SKM-1 treated with dmso at 0.1 percent for 144 hours (cell line): ENCODE measurements around the gene CCDC88C.

Experiments
- DNase-seq: peaks from one replicate; lab custom pipeline; 2025; ENCODE audit not compliant: unreplicated experiment; lab: John Stamatoyannopoulos, UW

The CCDC88C gene

GRCh38 chr14:91348845-91349465 is 68.7 kb downstream of the CCDC88C start:
- DNase-seq, result no peak

- DNase-seq, result no peak
These were observed 70.8 kb downstream of the CCDC88C start for GRCh38 chr14:91346838-91347173.

DNA sequence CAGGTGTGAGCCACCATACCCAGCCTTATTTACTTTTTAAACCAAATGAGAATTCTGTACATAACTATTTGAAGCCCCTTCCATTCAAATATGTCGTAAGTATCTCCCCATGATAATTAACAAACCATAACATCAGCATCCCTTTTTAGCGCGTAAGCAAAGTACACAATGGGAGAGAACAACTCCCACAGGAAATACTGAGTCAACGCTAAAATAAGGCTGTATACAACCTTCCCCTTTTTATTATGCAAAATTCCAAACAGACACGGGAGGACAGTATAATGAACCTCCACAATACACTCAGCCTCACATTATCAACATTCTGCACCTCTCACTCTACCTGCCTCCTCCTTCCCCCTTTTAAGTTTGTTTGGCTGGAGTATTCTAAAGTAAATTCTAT is 73.5 kb downstream of the CCDC88C start:
- DNase-seq, result no peak

GRCh38 chr14:91343051-91343450 is 74.6 kb downstream of the CCDC88C start:
- DNase-seq, result no peak

DNA sequence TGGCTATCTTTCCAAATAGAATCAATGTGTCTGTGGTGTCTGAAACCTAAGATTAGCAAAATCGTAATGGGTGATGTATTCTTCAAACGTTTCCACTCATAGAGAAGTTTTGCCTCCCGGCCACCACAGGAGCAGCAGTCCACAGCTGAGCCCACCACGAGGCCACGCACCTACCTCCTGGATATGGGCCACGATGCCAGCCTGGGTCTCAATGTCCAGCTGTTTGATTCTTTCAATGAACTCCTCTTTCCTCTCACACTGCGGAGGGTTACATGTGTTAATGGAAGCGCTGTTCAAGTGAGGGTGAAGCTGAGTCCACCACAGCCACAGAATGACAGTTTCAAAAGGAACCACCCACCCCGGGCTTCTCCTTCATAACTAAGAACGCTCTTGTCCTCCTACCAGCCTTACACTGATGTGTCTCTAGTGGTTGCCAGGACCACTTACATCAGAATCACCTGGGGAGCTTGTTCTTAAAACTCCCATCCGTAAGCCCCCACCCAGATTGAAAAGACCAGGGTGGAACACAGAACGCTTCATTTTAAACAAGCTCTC is 75.3 kb downstream of the CCDC88C start:
- DNase-seq, result no peak

GRCh38 chr14:91341751-91342154 is 75.9 kb downstream of the CCDC88C start:
- no peak for DNase-seq

DNA sequence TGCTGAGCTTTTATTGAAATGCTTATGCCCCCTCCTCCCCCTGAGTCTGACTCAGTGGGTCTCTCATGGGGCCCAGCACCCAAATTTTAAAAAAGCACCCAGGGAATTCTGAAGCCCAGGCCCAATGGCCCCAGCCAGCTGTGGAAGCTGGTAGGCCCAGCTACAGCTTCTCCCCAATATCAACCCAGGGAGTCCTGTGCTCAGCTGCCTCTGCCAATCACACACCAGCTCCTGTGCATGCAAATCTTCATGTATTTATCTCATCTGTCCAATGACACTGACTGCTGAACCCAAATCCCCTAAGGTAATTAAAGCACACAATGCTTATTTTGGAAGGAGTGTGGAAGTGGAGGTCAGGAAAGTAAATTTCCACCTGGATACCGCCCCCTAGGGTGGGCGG is 76.3 kb downstream of the CCDC88C start:
- no peak for DNase-seq

GRCh38 chr14:91339671-91340369 is 77.8 kb downstream of the CCDC88C start:
- DNase-seq, result no peak

- DNase-seq, result no peak
These were observed 78.5 kb downstream of the CCDC88C start for GRCh38 chr14:91339076-91339475.

DNA sequence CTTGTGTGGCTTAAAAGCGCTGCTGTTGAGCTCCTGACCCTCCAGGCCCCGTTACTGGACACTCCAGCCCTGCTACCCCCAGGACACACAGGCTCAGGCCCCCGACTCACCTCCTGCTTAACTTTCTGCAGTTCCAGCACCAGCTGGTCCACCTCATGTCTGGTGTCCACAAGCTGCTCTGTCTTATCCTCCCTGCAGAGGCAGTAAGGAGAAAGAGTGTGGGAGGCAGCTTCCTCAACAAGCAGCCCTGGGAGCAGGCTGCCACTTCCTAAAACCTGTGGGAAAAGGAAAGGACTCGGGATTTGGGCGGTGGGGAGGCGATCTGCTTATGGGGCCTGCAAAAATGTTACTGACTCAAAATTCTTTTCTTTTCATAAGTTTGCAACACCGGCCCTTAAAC is 79.2 kb downstream of the CCDC88C start:
- DNase-seq, result no peak

DNA sequence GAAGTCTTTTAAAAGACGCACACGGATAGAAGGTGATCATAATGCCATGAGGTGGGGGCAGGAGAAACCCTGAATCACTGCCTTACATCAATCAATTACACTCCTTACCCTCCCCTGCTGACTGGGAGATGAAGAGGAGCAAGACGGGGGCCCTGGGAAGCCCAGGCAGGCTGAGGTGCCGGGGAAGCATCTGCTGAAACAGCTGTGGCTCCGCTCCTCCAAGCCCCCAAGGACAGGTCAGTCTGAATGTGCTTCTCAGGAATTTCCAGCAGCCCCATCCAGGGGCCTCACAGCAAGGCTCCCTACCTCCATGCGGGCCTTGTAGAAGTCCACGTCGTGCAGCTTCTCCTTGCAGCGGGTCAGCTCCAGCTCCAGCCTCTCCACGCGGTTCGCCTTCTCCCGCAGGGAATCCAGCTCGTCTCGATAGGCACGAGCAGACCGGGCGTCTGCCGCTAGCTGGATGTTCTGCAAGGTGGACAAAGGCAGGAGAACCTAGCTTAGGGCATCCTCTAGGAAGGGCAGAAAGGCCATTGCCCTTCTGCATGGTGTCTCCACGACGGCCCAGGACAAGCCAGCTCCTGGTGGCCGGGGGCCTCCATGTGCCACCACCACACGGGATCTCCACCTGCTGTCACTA is 79.8 kb downstream of the CCDC88C start:
- no peak for DNase-seq

GRCh38 chr14:91336093-91336450 is 81.5 kb downstream of the CCDC88C start:
- no peak for DNase-seq

DNA sequence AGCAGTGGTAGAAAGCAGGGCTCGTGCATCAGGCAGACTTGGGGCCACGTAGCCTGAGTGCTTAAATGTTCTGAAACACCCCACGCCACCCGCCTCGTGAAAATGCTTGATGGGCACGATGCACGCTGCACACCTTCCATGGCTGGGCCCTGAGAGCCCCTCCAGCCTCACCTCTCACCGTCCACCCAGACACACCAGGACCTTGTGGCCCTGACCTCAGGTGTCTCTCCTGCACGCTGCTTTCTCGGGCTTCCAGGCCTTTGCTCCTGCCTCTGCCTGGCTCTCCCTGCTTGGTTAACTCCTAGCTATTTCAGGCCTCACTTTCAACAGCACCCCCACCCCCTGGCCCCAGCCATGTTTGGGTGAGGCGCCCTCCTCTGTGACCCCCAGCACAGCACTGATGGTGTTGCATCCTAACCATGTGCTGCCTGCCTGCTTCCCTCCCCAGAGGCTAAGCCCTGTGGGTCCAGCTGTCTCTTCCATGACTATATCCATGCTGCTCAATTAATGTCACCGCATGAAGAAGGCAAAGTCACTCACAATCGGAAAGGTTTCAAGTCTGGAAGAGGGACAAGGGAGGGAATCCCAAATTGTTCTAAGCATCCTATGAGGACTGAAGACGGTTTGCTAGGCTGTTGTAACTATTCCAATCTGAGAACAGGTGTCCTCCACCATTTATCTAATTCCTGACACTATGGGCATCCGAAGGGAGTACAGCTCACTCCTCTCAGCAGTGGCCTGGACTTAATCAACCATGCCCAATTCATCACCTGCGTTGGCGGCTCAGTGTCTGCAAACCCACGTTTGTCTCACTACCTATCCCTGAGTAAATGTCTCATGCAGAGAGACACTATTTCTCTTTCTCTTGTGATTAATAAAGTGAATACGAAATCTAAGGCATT is 82.2 kb downstream of the CCDC88C start:
- DNase-seq, result no peak

GRCh38 chr14:91333650-91334039 is 84.0 kb downstream of the CCDC88C start:
- no peak for DNase-seq

DNA sequence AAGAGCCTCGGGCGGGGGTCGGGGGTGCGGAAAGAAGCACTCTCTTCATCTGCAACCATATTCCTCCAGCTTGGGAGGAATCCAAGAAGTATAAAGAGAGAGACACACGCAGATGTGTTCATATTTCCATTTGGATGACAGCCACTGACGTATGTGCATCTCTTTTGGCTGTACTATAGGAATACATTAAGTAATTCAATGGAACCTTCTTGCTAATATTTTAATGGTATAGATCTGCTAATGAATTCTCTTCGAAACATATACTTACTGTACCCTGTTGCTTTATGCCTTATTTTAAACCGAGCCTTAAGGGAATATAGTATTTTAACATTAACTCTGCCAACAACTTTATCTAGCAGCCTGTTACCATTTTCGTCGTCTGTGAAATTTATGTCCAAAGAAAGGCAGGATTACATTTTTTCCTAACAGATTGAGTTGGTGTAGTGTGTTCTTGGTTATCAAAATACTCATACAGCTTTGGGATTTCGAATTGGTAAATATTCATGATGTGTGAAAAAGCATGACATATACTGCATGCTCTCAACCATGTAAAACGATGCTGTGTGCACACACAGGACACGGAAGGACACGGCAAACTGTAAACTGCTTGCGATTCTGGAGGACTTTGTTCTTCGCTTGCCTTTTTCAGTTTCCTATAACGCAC is 84.5 kb downstream of the CCDC88C start:
- no peak for DNase-seq

GRCh38 chr14:91332171-91332985 is 85.2 kb downstream of the CCDC88C start:
- no peak for DNase-seq

DNA sequence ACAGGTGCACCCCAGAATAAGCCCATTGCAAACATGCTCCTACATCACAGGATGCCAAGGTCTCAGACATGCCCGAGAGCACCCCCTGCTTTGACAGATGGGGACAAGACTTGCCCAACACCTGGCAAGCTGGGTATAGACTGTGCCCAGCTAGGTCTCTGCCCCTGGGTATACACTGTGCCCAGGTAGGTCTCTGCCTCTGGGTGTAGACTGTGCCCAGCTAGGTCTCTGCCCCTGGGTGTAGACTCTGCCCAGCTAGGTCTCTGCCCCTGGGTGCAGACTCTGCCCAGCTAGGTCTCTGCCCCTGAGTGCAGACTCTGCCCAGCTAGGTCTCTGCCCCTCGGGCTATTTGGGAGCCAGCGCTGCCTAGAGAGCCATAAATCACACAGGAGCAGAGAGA is 85.9 kb downstream of the CCDC88C start:
- no peak for DNase-seq

DNA sequence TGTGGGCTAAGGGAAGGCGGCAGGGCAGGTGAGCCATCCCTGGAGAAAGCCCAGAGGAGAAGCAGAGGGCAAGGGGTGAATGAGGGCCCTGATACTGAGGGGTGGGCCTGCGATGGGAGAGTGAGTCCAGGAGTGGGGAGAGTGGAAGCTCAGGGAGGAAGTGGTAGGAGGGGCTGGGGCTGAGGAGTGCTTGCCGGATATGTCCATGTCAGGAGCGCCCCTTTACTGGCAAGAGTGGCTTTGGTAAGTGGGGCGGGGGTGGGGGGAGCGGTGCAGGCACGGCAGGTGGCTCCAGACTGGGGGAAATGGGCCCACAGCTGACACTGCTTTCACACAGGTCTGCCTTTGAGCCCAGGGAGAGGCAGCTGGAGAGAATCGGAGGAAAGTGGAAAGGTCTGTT is 86.8 kb downstream of the CCDC88C start:
- DNase-seq, result no peak

DNA sequence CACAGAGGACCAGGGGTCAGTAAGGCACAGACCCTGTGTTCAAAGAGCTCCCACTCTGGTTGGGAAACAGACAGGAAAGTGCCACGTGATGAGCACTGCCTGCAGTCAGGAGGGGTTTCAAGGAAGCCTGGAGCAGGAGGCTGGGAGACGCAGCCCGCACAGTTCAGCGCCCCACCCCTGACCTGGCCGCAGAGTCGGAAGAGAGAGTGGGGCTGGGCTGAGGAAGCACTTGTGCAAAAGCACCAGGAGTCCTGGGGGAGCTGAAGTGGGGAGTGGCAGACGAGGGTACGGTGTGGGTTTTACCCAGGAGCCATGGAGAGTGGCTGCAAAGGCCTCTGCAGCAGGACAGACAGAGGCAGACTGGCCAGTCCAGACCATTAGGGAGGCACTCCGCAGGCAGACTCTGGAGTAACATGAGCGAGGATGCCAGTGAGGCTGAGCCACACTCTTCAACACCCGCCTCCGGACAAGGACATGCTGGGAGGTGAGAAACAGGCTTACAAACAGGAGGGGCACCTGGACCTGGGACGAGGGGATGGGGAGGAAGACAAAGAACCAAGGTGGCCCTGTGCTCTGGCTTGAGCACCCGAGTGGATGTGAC is 87.4 kb downstream of the CCDC88C start:
- DNase-seq, result no peak
